Neuronal stem cell (in vitro differentiated cells): Measurements from ENCODE around the gene DCP2.

Experiments used
- DNase-seq: peaks from one replicate; pipeline ENCODE4 v3.0.0-alpha.2; 2013; ENCODE audit warnings: low spot score
- H2AFZ ChIP-seq: one replicate; pipeline ENCODE4 v1.6.1; 2013; ENCODE audit warnings: mild to moderate bottlenecking, low read length, inconsistent platforms
- H2AK5ac ChIP-seq: 2 replicates; pipeline ENCODE4 v1.6.1; 2013; ENCODE audit warnings: low read depth, mild to moderate bottlenecking, inconsistent platforms, low read length, moderate library complexity, mixed read lengths
- H2BK120ac ChIP-seq: 2 replicates; pipeline ENCODE4 v1.6.1; 2013; ENCODE audit warnings: low read depth, mild to moderate bottlenecking, inconsistent platforms, low read length, moderate library complexity, mixed read lengths
- H2BK12ac ChIP-seq: one replicate; pipeline ENCODE4 v1.6.1; 2013; ENCODE audit warnings: low read length, inconsistent platforms
- H2BK15ac ChIP-seq: 2 replicates; pipeline ENCODE4 v1.6.1; 2013; ENCODE audit warnings: mild to moderate bottlenecking, low read length, inconsistent platforms, mixed read lengths
- H2BK5ac ChIP-seq: one replicate; pipeline ENCODE4 v1.6.1; 2013; ENCODE audit warnings: inconsistent platforms, mild to moderate bottlenecking, low read length, moderate library complexity
- H3K14ac ChIP-seq: one replicate; pipeline ENCODE4 v1.6.1; 2013; ENCODE audit warnings: low read length, inconsistent platforms
- H3K18ac ChIP-seq: 2 replicates; pipeline ENCODE4 v1.6.1; 2013; ENCODE audit warnings: low read length, inconsistent platforms
- H3K23ac ChIP-seq: 2 replicates; pipeline ENCODE4 v1.6.1; 2013; ENCODE audit warnings: low read depth, mild to moderate bottlenecking, mixed read lengths, low read length, inconsistent platforms; ENCODE audit not compliant: poor library complexity
- H3K27ac ChIP-seq: replicated peaks from 3 replicates; pipeline ENCODE4 v1.5.1; 2013; ENCODE audit warnings: low read length, inconsistent platforms
- H3K27me3 ChIP-seq, 3 experiments: 2 replicates each; pipeline ENCODE4 v1.6.1; 2013; ENCODE audit warnings: low read length in 3 of 3, mild to moderate bottlenecking in 2 of 3, inconsistent platforms in 1 of 3, low read depth in 1 of 3, mixed read lengths in 1 of 3, moderate library complexity in 1 of 3; ENCODE audit not compliant: control insufficient read depth in 3 of 3, insufficient read depth in 3 of 3
- H3K36me3 ChIP-seq, 2 donors: replicated peaks in 1 of 2; 2 replicates each; pipeline ENCODE4 v1.6.1; 2013; ENCODE audit warnings: low read length in 2 of 2; ENCODE audit not compliant: control insufficient read depth in 2 of 2, insufficient read depth in 2 of 2
- H3K4ac ChIP-seq: 2 replicates; pipeline ENCODE4 v1.6.1; 2013; ENCODE audit warnings: inconsistent platforms, mild to moderate bottlenecking, low read length, moderate library complexity
- H3K4me1 ChIP-seq, 2 donors: 1 replicate in 1 of 2; 2 replicates in 1 of 2; pipeline ENCODE4 v1.6.1; 2013; ENCODE audit warnings: low read length in 2 of 2, low read depth in 1 of 2; ENCODE audit not compliant: control insufficient read depth in 2 of 2, insufficient read depth in 1 of 2
- H3K4me2 ChIP-seq: one replicate; pipeline ENCODE4 v1.6.1; 2013; ENCODE audit warnings: mild to moderate bottlenecking, low read length, inconsistent platforms; ENCODE audit not compliant: insufficient read depth, poor library complexity, severe bottlenecking
- H3K4me3 ChIP-seq, 2 donors: 2 replicates each; pipeline ENCODE4 v1.5.1; 2013; ENCODE audit warnings: low read length in 2 of 2, mild to moderate bottlenecking in 2 of 2, inconsistent platforms in 1 of 2, moderate library complexity in 1 of 2
- H3K79me1 ChIP-seq: one replicate; pipeline ENCODE4 v1.6.1; 2013; ENCODE audit warnings: low read depth, mild to moderate bottlenecking, inconsistent platforms, low read length, moderate library complexity
- H3K9ac ChIP-seq: one replicate; pipeline ENCODE4 v1.6.1; 2013; ENCODE audit warnings: mild to moderate bottlenecking, low read depth, low read length, inconsistent platforms; ENCODE audit not compliant: poor library complexity
- H3K9me3 ChIP-seq, 2 donors: replicated peaks in 1 of 2; 2 replicates each; pipeline versions ENCODE3 to v1.6.1; 2013; ENCODE audit warnings: low read length in 2 of 2, mild to moderate bottlenecking in 2 of 2, inconsistent platforms in 1 of 2, low read depth in 1 of 2, mixed read lengths in 1 of 2, moderate library complexity in 1 of 2; ENCODE audit not compliant: control insufficient read depth in 2 of 2, insufficient read depth in 1 of 2
- H4K8ac ChIP-seq: one replicate; pipeline ENCODE4 v1.6.1; 2013; ENCODE audit warnings: low read depth, mild to moderate bottlenecking, inconsistent platforms, low read length, moderate library complexity
- H4K91ac ChIP-seq: one replicate; pipeline ENCODE4 v1.6.1; 2013; ENCODE audit warnings: low read length, low read depth, mild to moderate bottlenecking, inconsistent platforms; ENCODE audit not compliant: poor library complexity
- WGBS, 2 donors: extraction: QIAGEN DNeasy Blood & Tissue Kit; methylation state at CpG; one replicate each; pipeline ENCODE4 v1.1.7; 2013; ENCODE audit warnings: missing lambda C conversion rate in 2 of 2, mixed read lengths in 1 of 2; ENCODE audit not compliant: insufficient read length in 2 of 2, insufficient replicate concordance in 1 of 2; ENCODE audit errors: extremely low coverage in 2 of 2; 5-methylcytosine and 5-hydroxymethylcytosine counted together

Gene DCP2

GRCh38 chr5:113020461-113021273 is 44.1 kb downstream of the DCP2 start:
- no peak overlapping the region for H2BK120ac ChIP-seq
- no peak overlapping the region for H3K27ac ChIP-seq
- H3K27me3 ChIP-seq = no peaks in the 10 kb centered on the region
- DNase-seq = no peak
- no peak overlapping the region for H2AK5ac ChIP-seq
- H2BK12ac ChIP-seq = no peak overlapping the region
- no peak overlapping the region for H3K18ac ChIP-seq
- no peak overlapping the region for H3K14ac ChIP-seq
- no CpG with 5 or more reads among the region's 11 CpGs for WGBS, 2 donors
- no peak overlapping the region for H3K23ac ChIP-seq
- no peak overlapping the region for H4K8ac ChIP-seq
- no peaks in the 10 kb centered on the region for H3K9me3 ChIP-seq
- no peaks in the 10 kb centered on the region for H3K4me1 ChIP-seq
- H3K4me3 ChIP-seq = no peak overlapping the region
- no peak overlapping the region for H2AFZ ChIP-seq
- H3K79me1 ChIP-seq = no peaks in the 10 kb centered on the region
- H4K91ac ChIP-seq = no peak overlapping the region
- no peak overlapping the region for H3K9ac ChIP-seq
- H3K4ac ChIP-seq = no peak overlapping the region
- no peak overlapping the region for H2BK15ac ChIP-seq
- no peak overlapping the region for H2BK5ac ChIP-seq
- no peak overlapping the region for H3K4me2 ChIP-seq
- peaks cover 0 to 95% of the 10 kb centered on the region in 2 donors for H3K36me3 ChIP-seq

GRCh38 chr5:113022661-113023060 is 46.1 kb downstream of the DCP2 start:
- no peak overlapping the region for H3K4ac ChIP-seq
- no peak overlapping the region for H3K9ac ChIP-seq
- no peaks in the 10 kb centered on the region for H3K27me3 ChIP-seq
- no peak overlapping the region for H2BK12ac ChIP-seq
- H2BK5ac ChIP-seq = no peak overlapping the region
- H2AK5ac ChIP-seq = no peak overlapping the region
- H3K23ac ChIP-seq = no peak overlapping the region
- H3K36me3 ChIP-seq = peaks cover 9 to 96% of the 10 kb centered on the region in 2 donors
- no peak overlapping the region for H4K91ac ChIP-seq
- H3K27ac ChIP-seq = no peak overlapping the region
- no peak overlapping the region for H2BK120ac ChIP-seq
- no peak for DNase-seq
- no peak overlapping the region for H4K8ac ChIP-seq
- no peak overlapping the region for H2AFZ ChIP-seq
- no peak overlapping the region for H3K18ac ChIP-seq
- no peaks in the 10 kb centered on the region for H3K9me3 ChIP-seq
- no peaks in the 10 kb centered on the region for H3K4me1 ChIP-seq
- H3K4me2 ChIP-seq = no peak overlapping the region
- H3K14ac ChIP-seq = no peak overlapping the region
- no CpG with 5 or more reads among the region's 2 CpGs for WGBS, 2 donors
- no peaks in the 10 kb centered on the region for H3K79me1 ChIP-seq
- no peak overlapping the region for H3K4me3 ChIP-seq
- no peak overlapping the region for H2BK15ac ChIP-seq

- H4K8ac ChIP-seq = no peak overlapping the region
- H3K4ac ChIP-seq = no peak overlapping the region
- no peak overlapping the region for H3K23ac ChIP-seq
- H3K18ac ChIP-seq = no peak overlapping the region
- no peak overlapping the region for H2AFZ ChIP-seq
- peaks cover 16 to 97% of the 10 kb centered on the region in 2 donors for H3K36me3 ChIP-seq
- H4K91ac ChIP-seq = no peak overlapping the region
- no peak overlapping the region for H2BK12ac ChIP-seq
- H3K27ac ChIP-seq = no peak overlapping the region
- no peaks in the 10 kb centered on the region for H3K27me3 ChIP-seq
- no CpG with 5 or more reads among the region's 6 CpGs for WGBS, 2 donors
- H3K79me1 ChIP-seq = no peaks in the 10 kb centered on the region
- no peak overlapping the region for H2BK120ac ChIP-seq
- no peaks in the 10 kb centered on the region for H3K4me1 ChIP-seq
- no peak overlapping the region for H2AK5ac ChIP-seq
- H3K4me3 ChIP-seq = no peak overlapping the region
- H3K9me3 ChIP-seq = peaks cover 0 to 4% of the 10 kb centered on the region in 2 donors
- H3K9ac ChIP-seq = no peak overlapping the region
- H2BK5ac ChIP-seq = no peak overlapping the region
- no peak overlapping the region for H3K14ac ChIP-seq
- no peak overlapping the region for H2BK15ac ChIP-seq
- no peak for DNase-seq
- H3K4me2 ChIP-seq = no peak overlapping the region
Measured at GRCh38 chr5:113024076-113024697, 47.6 kb downstream of the DCP2 start.

GRCh38 chr5:113025596-113025995 is 49.0 kb downstream of the DCP2 start:
- H3K9ac ChIP-seq = no peak overlapping the region
- H2BK120ac ChIP-seq = no peak overlapping the region
- H2AFZ ChIP-seq = no peak overlapping the region
- no peak overlapping the region for H3K4me3 ChIP-seq
- no peaks in the 10 kb centered on the region for H3K27me3 ChIP-seq
- WGBS, 2 donors = no CpG with 5 or more reads among the region's 4 CpGs
- H3K9me3 ChIP-seq = peaks cover 0 to 4% of the 10 kb centered on the region in 2 donors
- no peak overlapping the region for H3K23ac ChIP-seq
- no peaks in the 10 kb centered on the region for H3K4me1 ChIP-seq
- no peak overlapping the region for H2BK12ac ChIP-seq
- H3K4me2 ChIP-seq = no peak overlapping the region
- no peak overlapping the region for H3K27ac ChIP-seq
- H2BK15ac ChIP-seq = no peak overlapping the region
- no peak overlapping the region for H4K8ac ChIP-seq
- no peak for DNase-seq
- H3K14ac ChIP-seq = no peak overlapping the region
- no peak overlapping the region for H3K4ac ChIP-seq
- no peak overlapping the region for H2AK5ac ChIP-seq
- no peak overlapping the region for H4K91ac ChIP-seq
- no peaks in the 10 kb centered on the region for H3K79me1 ChIP-seq
- H2BK5ac ChIP-seq = no peak overlapping the region
- H3K18ac ChIP-seq = no peak overlapping the region
- H3K36me3 ChIP-seq = peaks cover 16 to 86% of the 10 kb centered on the region in 2 donors
